Nephron progenitor cell (in vitro differentiated cells): ENCODE results near the gene ASH1L.
"Not testable (repeated sequence)": the region's sequence is repeated elsewhere in the genome, so short reads cannot be mapped to it uniquely, and the experiment has no call there.

Experiments used
- DNase-seq: peaks from one replicate; pipeline ENCODE4 v3.0.0; 2021
- H3K27ac Mint-ChIP-seq: 2 replicates; pipeline ENCODE4 v1.8.0; 2021; ENCODE audit warnings: mild to moderate bottlenecking, moderate library complexity, mixed read lengths
- H3K27me3 Mint-ChIP-seq: 2 replicates; pipeline ENCODE4 v1.8.0; 2021; ENCODE audit warnings: mild to moderate bottlenecking, low read depth, mixed read lengths; ENCODE audit not compliant: poor library complexity
- H3K36me3 Mint-ChIP-seq: 2 replicates; pipeline ENCODE4 v1.8.0; 2021; ENCODE audit warnings: low read depth, mixed read lengths
- H3K4me1 Mint-ChIP-seq: 2 replicates; pipeline ENCODE4 v1.8.0; 2021; ENCODE audit warnings: mixed read lengths
- H3K4me3 Mint-ChIP-seq: 2 replicates; pipeline ENCODE4 v1.8.0; 2021; ENCODE audit warnings: mild to moderate bottlenecking, moderate library complexity, mixed read lengths
- H3K9me3 Mint-ChIP-seq: 2 replicates; pipeline ENCODE4 v1.8.0; 2021; ENCODE audit warnings: mild to moderate bottlenecking, moderate library complexity, mixed read lengths
- TF ChIP-seq, protein P1 (sequence below): fragments of 200-600 bp; sonication (generic); IDR thresholded peaks from 2 replicates; pipeline ENCODE4 v1.5.0; 2021; ENCODE audit warnings: antibody characterized with exemption

The ASH1L gene

DNA sequence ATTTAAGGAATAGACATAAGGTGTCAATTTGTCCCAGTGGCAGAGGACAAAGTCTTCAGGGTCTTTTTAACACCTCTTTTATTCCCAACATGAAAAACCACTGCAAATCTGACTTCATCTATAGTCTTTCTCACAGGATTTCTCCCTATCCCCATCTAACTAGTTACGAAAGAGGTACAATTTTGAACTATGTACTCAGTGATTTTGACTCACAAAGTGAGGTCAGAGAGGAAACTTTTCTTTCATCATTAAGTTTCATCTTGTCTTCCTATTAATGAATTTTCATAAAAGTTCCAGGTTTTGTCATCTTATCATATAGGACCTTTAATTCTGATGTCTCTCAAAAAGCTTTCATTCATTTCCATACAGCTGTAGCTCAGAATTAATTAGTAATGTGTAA lies 63.3 kb downstream of the ASH1L start:
- TF ChIP-seq, protein P1, sequence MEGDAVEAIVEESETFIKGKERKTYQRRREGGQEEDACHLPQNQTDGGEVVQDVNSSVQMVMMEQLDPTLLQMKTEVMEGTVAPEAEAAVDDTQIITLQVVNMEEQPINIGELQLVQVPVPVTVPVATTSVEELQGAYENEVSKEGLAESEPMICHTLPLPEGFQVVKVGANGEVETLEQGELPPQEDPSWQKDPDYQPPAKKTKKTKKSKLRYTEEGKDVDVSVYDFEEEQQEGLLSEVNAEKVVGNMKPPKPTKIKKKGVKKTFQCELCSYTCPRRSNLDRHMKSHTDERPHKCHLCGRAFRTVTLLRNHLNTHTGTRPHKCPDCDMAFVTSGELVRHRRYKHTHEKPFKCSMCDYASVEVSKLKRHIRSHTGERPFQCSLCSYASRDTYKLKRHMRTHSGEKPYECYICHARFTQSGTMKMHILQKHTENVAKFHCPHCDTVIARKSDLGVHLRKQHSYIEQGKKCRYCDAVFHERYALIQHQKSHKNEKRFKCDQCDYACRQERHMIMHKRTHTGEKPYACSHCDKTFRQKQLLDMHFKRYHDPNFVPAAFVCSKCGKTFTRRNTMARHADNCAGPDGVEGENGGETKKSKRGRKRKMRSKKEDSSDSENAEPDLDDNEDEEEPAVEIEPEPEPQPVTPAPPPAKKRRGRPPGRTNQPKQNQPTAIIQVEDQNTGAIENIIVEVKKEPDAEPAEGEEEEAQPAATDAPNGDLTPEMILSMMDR, result no peak
- peaks cover 8% of the 10 kb centered on the region for H3K4me1 Mint-ChIP-seq
- peaks cover 4% of the 10 kb centered on the region for H3K9me3 Mint-ChIP-seq
- H3K4me3 Mint-ChIP-seq, result no peak overlapping the region
- DNase-seq, result no peak
- H3K36me3 Mint-ChIP-seq, result peaks cover 31% of the 10 kb centered on the region
- no peak overlapping the region for H3K27ac Mint-ChIP-seq
- no peaks in the 10 kb centered on the region for H3K27me3 Mint-ChIP-seq

DNA sequence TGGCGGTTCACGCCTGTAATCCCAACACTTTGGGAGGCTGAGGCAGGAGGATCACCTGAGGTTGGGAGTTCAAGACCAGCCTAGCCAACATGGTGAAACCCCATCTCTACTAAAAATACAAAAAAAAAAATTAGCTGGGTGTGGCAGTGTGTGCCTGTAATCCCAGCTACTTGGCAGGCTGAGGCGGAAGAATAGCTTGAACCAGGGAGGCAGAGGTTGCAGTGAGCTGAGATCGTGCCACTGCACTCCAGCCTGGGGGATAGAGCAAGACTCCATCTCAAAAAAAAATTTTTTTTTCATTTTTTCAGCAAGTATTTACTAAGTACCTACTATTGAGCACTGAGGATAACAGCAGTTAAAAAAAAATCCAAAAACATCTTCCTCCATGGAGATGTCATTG lies 69.0 kb downstream of the ASH1L start:
- not testable (repeated sequence) for H3K9me3 Mint-ChIP-seq, H3K4me3 Mint-ChIP-seq, DNase-seq, H3K27me3 Mint-ChIP-seq, H3K4me1 Mint-ChIP-seq, H3K27ac Mint-ChIP-seq
- H3K36me3 Mint-ChIP-seq, result peaks cover 39% of the 10 kb centered on the region

GRCh38 chr1:155488419-155488818 lies 74.2 kb downstream of the ASH1L start:
- H3K27me3 Mint-ChIP-seq, H3K9me3 Mint-ChIP-seq, H3K4me3 Mint-ChIP-seq, DNase-seq, H3K4me1 Mint-ChIP-seq, H3K27ac Mint-ChIP-seq: not testable (repeated sequence)
- H3K36me3 Mint-ChIP-seq, result peaks cover 27% of the 10 kb centered on the region

GRCh38 chr1:155487541-155487940 lies 75.1 kb downstream of the ASH1L start:
- no peak for DNase-seq
- TF ChIP-seq, protein P1, result no peak
- Mint-ChIP-seq H3K4me3 (no peak overlapping the region), H3K9me3 (peaks cover 7% of the 10 kb centered on the region), H3K4me1 (no peaks in the 10 kb centered on the region), H3K27me3 (no peaks in the 10 kb centered on the region), H3K27ac (no peak overlapping the region), H3K36me3 (peaks cover 27% of the 10 kb centered on the region)

DNA sequence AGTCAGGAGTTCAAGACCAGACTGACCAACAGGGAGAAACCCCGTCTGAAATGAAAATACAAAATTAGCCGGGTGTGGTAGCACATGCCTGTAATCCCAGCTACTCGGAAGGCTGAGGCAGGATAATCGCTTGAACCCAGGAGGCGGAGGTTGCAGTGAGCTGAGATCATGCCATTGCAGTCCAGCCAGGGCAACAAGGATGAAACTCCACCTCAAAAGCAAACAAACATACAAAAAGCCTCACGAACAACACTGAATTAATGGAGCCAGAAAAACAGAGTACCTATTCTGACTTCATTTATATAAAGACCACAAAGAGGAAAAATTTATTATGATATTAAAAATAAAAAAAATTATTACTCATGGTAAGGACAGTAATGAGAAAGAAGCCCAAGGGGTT lies 75.7 kb downstream of the ASH1L start:
- H3K4me3 Mint-ChIP-seq, H3K9me3 Mint-ChIP-seq, H3K4me1 Mint-ChIP-seq, H3K27ac Mint-ChIP-seq, H3K27me3 Mint-ChIP-seq, DNase-seq: not testable (repeated sequence)
- H3K36me3 Mint-ChIP-seq, result peaks cover 26% of the 10 kb centered on the region

- H3K27me3 Mint-ChIP-seq, result no peaks in the 10 kb centered on the region
- peaks cover 33% of the 10 kb centered on the region for H3K36me3 Mint-ChIP-seq
- H3K4me1 Mint-ChIP-seq, result no peaks in the 10 kb centered on the region
- DNase-seq, result no peak
- H3K27ac Mint-ChIP-seq, result no peak overlapping the region
- peaks cover 7% of the 10 kb centered on the region for H3K9me3 Mint-ChIP-seq
- TF ChIP-seq, protein P1, result no peak
- no peak overlapping the region for H3K4me3 Mint-ChIP-seq
Observed at GRCh38 chr1:155485945-155486344, 76.7 kb downstream of the ASH1L start.

DNA sequence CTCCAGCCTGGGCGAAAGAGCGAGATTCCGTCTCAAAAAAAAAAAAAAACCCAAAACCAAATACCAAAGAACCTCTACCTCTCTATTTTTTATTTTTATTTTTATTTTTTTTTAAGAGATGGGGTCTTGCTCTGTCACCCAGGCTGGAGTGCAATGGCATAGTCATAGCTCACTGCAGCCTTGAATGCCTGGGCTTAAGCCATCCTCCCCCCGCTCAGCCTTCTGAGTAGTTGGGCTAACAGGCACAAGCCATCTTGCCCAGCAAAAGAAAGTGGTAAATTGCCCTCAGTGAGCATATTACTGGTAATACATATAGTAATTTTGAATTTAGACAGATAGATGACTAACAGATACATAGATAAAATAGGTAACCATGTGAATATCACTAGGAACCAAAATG lies 77.4 kb downstream of the ASH1L start:
- H3K36me3 Mint-ChIP-seq, result peaks cover 33% of the 10 kb centered on the region
- H3K27ac Mint-ChIP-seq, result no peak overlapping the region
- H3K27me3 Mint-ChIP-seq, result no peaks in the 10 kb centered on the region
- TF ChIP-seq, protein P1, result no peak
- no peak overlapping the region for H3K4me3 Mint-ChIP-seq
- no peak for DNase-seq
- H3K9me3 Mint-ChIP-seq, result peaks cover 4% of the 10 kb centered on the region
- no peaks in the 10 kb centered on the region for H3K4me1 Mint-ChIP-seq
